SK-N-SH (cell line): ENCODE measurements around the gene FCRL2. TPM values are rescaled to one million over a fixed set of nuclear protein-coding genes. Genes with fewer than 3 reads are reported as not detected.

Experiments
- CTCF ChIA-PET: fragments of 300-600, 350-600 bp; formaldehyde crosslinking; extraction: SDS; loops from one replicate; lab custom pipeline; 2021; lab: Yijun Ruan, JAX
- POLR2A ChIA-PET: fragments of 350-600 bp; sonication (Branson Sonifier 250); formaldehyde crosslinking; extraction: SDS; loops from one replicate; lab custom pipeline; 2020; ENCODE audit warnings: antibody characterized with exemption, inconsistent platforms; lab: Yijun Ruan, JAX
- DNase-seq: peaks from one replicate; pipeline ENCODE4 v3.0.0; 2012
- H2AFZ ChIP-seq: fragments of 200-600 bp; sonication (generic); 2 replicates; pipeline ENCODE4 v1.8.1; 2016; ENCODE audit warnings: antibody characterized with exemption, mild to moderate bottlenecking, low read depth
- H3F3A ChIP-seq: fragments of 200-600 bp; sonication (generic); replicated peaks from 2 replicates; pipeline ENCODE3; 2016; ENCODE audit warnings: antibody characterized with exemption, mild to moderate bottlenecking; ENCODE audit not compliant: insufficient read depth
- H3K27ac ChIP-seq, 2 experiments: fragments of 200-500 bp in 1 of 2; fragments of 200-600 bp in 1 of 2; sonication (Bioruptor generic) in 1 of 2; sonication (generic), shearing (Covaris generic) in 1 of 2; 2 replicates each; pipeline versions ENCODE4 v1.5.1 to v1.6.1; 2014 to 2016; ENCODE audit warnings: low read depth in 2 of 2, inconsistent platforms in 1 of 2, low read length in 1 of 2, mild to moderate bottlenecking in 1 of 2, mixed read lengths in 1 of 2
- H3K27me3 ChIP-seq: fragments of 200-600 bp; sonication (generic), shearing (Covaris generic); 2 replicates; pipeline ENCODE4 v1.6.1; 2016; ENCODE audit warnings: mixed run types; ENCODE audit not compliant: insufficient read depth
- H3K36me3 ChIP-seq, 2 experiments: fragments of 200-500 bp in 1 of 2; fragments of 200-600 bp in 1 of 2; sonication (Bioruptor generic) in 1 of 2; sonication (generic) in 1 of 2; replicated peaks in 1 of 2; 2 replicates each; pipeline versions ENCODE3 to v1.5.1; 2014 to 2016; ENCODE audit warnings: low read length in 1 of 2, mild to moderate bottlenecking in 1 of 2; ENCODE audit not compliant: insufficient read depth in 2 of 2, control insufficient read depth in 1 of 2
- H3K4me1 ChIP-seq, 2 experiments: fragments of 200-500 bp in 1 of 2; fragments of 200-600 bp in 1 of 2; sonication (Bioruptor generic) in 1 of 2; sonication (generic), shearing (Covaris generic) in 1 of 2; 2 replicates each; pipeline versions ENCODE4 v1.5.1 to v1.6.1; 2014 to 2016; ENCODE audit warnings: low read depth in 1 of 2, low read length in 1 of 2, mixed run types in 1 of 2; ENCODE audit not compliant: insufficient read depth in 2 of 2, control insufficient read depth in 1 of 2
- H3K4me2 ChIP-seq: fragments of 200-600 bp; sonication (generic), shearing (Covaris generic); 2 replicates; pipeline ENCODE4 v1.6.1; 2017; ENCODE audit warnings: mixed run types
- H3K4me3 ChIP-seq, 2 experiments: fragments of 200-500 bp in 1 of 2; fragments of 200-600 bp in 1 of 2; sonication (Bioruptor generic) in 1 of 2; sonication (generic), shearing (Covaris generic) in 1 of 2; 2 replicates each; pipeline versions ENCODE4 v1.5.1 to v1.8.1; 2014 to 2016; ENCODE audit warnings: low read depth in 2 of 2, inconsistent platforms in 1 of 2, low read length in 1 of 2, mild to moderate bottlenecking in 1 of 2, mixed read lengths in 1 of 2, moderate library complexity in 1 of 2
- H3K79me2 ChIP-seq: fragments of 200-600 bp; sonication (generic); 2 replicates; pipeline ENCODE4 v1.8.1; 2017; ENCODE audit warnings: mild to moderate bottlenecking; ENCODE audit not compliant: insufficient read depth
- H3K9ac ChIP-seq: fragments of 200-600 bp; sonication (generic); 2 replicates; pipeline ENCODE4 v1.6.1; 2017; ENCODE audit warnings: mixed run types
- H3K9me2 ChIP-seq: fragments of 200-600 bp; sonication (generic); 2 replicates; pipeline ENCODE4 v1.6.1; 2017; ENCODE audit warnings: mixed run types
- H3K9me3 ChIP-seq: fragments of 200-600 bp; sonication (generic); 2 replicates; pipeline ENCODE4 v1.6.1; 2017; ENCODE audit warnings: mixed run types, mild to moderate bottlenecking, moderate library complexity
- H4K20me1 ChIP-seq: fragments of 200-600 bp; sonication (generic); 2 replicates; pipeline ENCODE4 v1.6.1; 2017; ENCODE audit warnings: mild to moderate bottlenecking, mixed run types; ENCODE audit not compliant: insufficient read depth
- EP300 ChIP-seq, 2 experiments: IDR thresholded peaks; 2 replicates each; pipeline versions ENCODE4 v1.4.0 to v1.6.1; 2012; ENCODE audit warnings: borderline replicate concordance in 1 of 2, low read depth in 1 of 2, low read length in 1 of 2
- EZH2phosphoT487 ChIP-seq: fragments of 200-600 bp; sonication (generic); IDR thresholded peaks from 2 replicates; pipeline ENCODE4 v1.6.1; 2017; ENCODE audit warnings: low read depth, mixed run types, mild to moderate bottlenecking, antibody characterized with exemption, moderate library complexity, borderline replicate concordance
- FOXJ3 ChIP-seq: sonication (generic); formaldehyde crosslinking; IDR thresholded peaks from 2 replicates; pipeline ENCODE4 v1.5.1; 2020; ENCODE audit warnings: mild to moderate bottlenecking, missing genetic modification reagents
- GATA2 ChIP-seq: sonication (generic); formaldehyde crosslinking; IDR thresholded peaks from 2 replicates; pipeline ENCODE4 v1.5.0; 2020; ENCODE audit warnings: mild to moderate bottlenecking, missing genetic modification reagents
- POLR2AphosphoS5 ChIP-seq: IDR thresholded peaks from 2 replicates; pipeline ENCODE4 v1.6.1; 2012; ENCODE audit warnings: low read depth, low read length
- RAD21 ChIP-seq: IDR thresholded peaks from 2 replicates; pipeline ENCODE4 v1.6.1; 2012; ENCODE audit warnings: mild to moderate bottlenecking, low read length
- RFX5 ChIP-seq: IDR thresholded peaks from 2 replicates; pipeline ENCODE4 v1.6.1; 2012; ENCODE audit warnings: mild to moderate bottlenecking, improper control_type of control experiment, low read length
- TCF12 ChIP-seq: IDR thresholded peaks from 2 replicates; pipeline ENCODE4 v1.4.0; 2012
- TEAD4 ChIP-seq: IDR thresholded peaks from 2 replicates; pipeline ENCODE4 v1.4.0; 2012; ENCODE audit warnings: mild to moderate bottlenecking, borderline replicate concordance; ENCODE audit not compliant: insufficient read depth
- YY1 ChIP-seq: IDR thresholded peaks from 2 replicates; pipeline ENCODE4 v1.4.0; 2012; ENCODE audit warnings: low read depth, mild to moderate bottlenecking
- WGBS: methylation state at CpG from one replicate; pipeline ENCODE4 v1.1.6; 2017; ENCODE audit warnings: low lambda C conversion rate; 5-methylcytosine and 5-hydroxymethylcytosine counted together
- polyA plus RNA-seq, 3 experiments: library from polyadenylated mRNA; depleted of rRNA; stranded (reverse); fragments of >200 nt; gene quantifications; 2 replicates each; pipeline ENCODE4 v1.2.3, GENCODE V29; 2012
- TF ChIP-seq, protein P1 (sequence below): IDR thresholded peaks from 2 replicates; pipeline ENCODE4 v1.4.0; 2012; ENCODE audit warnings: low read depth

Gene FCRL2
- polyA plus RNA-seq, 1 of the 3 experiments (the other 2 are of a cell fraction): not detected

DNA sequence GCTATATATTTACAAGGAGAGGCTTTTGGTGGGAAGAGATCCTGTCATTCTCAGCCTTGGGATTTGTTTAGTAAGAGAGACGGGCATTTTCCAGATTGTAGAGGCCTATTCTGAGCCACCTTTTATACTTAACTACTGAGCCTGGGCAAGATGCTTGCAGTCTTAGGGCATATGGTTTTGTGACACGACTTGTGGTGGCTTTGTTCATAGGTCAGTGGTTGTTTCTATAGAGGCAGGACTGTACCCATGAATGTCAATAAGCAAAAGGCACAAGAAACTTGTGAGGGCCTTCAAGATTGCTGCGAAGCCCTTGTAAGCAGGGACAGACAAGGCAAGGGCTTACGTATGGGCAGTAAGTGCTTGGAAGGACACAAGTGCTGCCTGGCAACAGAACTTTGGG lies 73.0 kb downstream of the FCRL2 start:
- TF ChIP-seq EZH2phosphoT487 (no peak), TEAD4 (no peak)
- H3K4me2 ChIP-seq: no peak overlapping the region

DNA sequence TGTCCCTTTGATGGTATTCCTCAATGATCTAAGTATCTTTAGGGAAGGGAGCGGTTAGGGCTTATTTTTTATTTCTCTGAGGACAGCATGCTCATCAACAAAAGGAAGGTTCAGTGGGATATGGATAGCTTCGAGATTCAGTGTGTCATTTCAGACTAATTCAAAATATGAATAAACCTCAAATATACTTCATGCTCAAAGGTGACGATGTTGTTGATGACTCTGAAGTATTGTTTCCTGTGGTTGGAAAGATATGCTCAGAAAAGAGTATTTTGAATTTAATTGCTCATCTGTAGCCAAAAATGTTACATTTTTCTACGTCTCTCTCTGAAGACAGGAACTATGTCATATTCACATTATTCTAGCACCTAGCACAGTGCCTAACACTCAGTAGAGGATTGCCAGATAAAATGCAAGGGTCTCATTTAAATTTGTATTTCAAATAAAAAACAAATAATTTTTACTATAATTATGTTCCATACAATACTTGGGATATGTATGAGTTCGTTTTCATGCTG lies 74.6 kb downstream of the FCRL2 start:
- Histone ChIP-seq H3K27ac (no peak overlapping the region), H4K20me1 (no peaks in the 10 kb centered on the region), H3K9ac (no peak overlapping the region), H3K4me3 (no peak overlapping the region), H3K79me2 (no peaks in the 10 kb centered on the region), H3K36me3 (no peaks in the 10 kb centered on the region), H3K9me2 (no peaks in the 10 kb centered on the region), H3K4me2 (no peak overlapping the region), H3K4me1 (no peaks in the 10 kb centered on the region), H3K9me3 (no peaks in the 10 kb centered on the region), H3K27me3 (peaks cover 6% of the 10 kb centered on the region; the same call in 1 of the 2 replicates), H3F3A (no peaks in the 10 kb centered on the region), H2AFZ (no peak overlapping the region)
- ChIA-PET CTCF (no interaction called here), POLR2A (no interaction called here)
- DNase-seq: no peak
- no peak for TF ChIP-seq GATA2 (CRISPR knock-in tag)
- TF ChIP-seq TCF12: no peak
- TF ChIP-seq RFX5: no peak
- TF ChIP-seq EP300 (IDR thresholded peaks at IDR 0.05; ENCODE audit: borderline replicate concordance in 1 of 2, low read depth in 1 of 2, low read length in 1 of 2): no peak
- no peak for TF ChIP-seq EZH2phosphoT487
- TF ChIP-seq YY1: no peak
- no peak for TF ChIP-seq POLR2AphosphoS5
- no peak for TF ChIP-seq RAD21
- TF ChIP-seq, protein P1, sequence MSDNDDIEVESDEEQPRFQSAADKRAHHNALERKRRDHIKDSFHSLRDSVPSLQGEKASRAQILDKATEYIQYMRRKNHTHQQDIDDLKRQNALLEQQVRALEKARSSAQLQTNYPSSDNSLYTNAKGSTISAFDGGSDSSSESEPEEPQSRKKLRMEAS: no peak
- 4% methylated on average over 5 of the region's 5 CpGs for WGBS

More for the DNA sequence above, 73.0 kb downstream of the FCRL2 start:
- Histone ChIP-seq H3K9me2 (no peaks in the 10 kb centered on the region), H3K79me2 (no peaks in the 10 kb centered on the region), H3F3A (no peaks in the 10 kb centered on the region), H2AFZ (no peak overlapping the region), H3K27me3 (peaks cover 9% of the 10 kb centered on the region; the same call in 1 of the 2 replicates), H3K4me1 (no peaks in the 10 kb centered on the region), H3K4me3 (no peak overlapping the region), H4K20me1 (no peaks in the 10 kb centered on the region), H3K36me3 (no peaks in the 10 kb centered on the region), H3K27ac (no peak overlapping the region), H3K9me3 (no peaks in the 10 kb centered on the region), H3K9ac (no peak overlapping the region)
- ChIA-PET CTCF (interaction anchor here (6.1 kb wide), 1 partner anchor 13 kb away, joined by 21 read pairs; no protein-coding TSS in a partner anchor), POLR2A (no interaction called here)
- 8% methylated on average over 4 of the region's 4 CpGs for WGBS
- DNase-seq: no peak

DNA sequence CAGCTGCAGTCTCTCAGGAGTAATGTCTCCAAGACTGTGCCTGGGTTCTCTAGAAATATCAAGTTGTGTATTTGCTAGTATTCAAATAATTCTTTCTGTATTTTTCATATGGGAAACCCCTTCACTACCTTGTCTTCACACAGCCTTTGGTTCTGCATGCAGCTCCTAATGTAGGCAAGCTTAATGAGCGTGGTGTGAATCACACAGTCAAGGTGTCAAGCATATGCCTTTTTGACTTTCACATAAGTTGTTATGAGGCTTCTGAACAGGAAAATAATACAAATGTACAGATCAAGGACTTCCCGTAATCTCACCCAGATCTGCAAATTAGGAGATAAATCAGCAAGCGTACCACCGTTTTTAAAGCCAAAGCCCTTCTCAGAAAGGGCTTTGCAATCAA lies 76.2 kb downstream of the FCRL2 start, which contains the start of gene FCRL3:
Gene FCRL3 (minus strand): TSS at position 38 of the 400 bp plus-strand sequence. CDS start 280 bp downstream, outside the sequence.
- Histone ChIP-seq H3K79me2 (no peaks in the 10 kb centered on the region), H3K9me2 (no peaks in the 10 kb centered on the region), H3K4me2 (no peak within 1 kb of the TSS), H3K27ac (no peak within 1 kb of the TSS), H3K9me3 (no peaks in the 10 kb centered on the region), H2AFZ (no peak within 1 kb of the TSS), H4K20me1 (no peaks in the 10 kb centered on the region), H3F3A (no peaks in the 10 kb centered on the region), H3K4me1 (no peaks in the 10 kb centered on the region), H3K27me3 (peaks cover 6% of the 10 kb centered on the region; the same call in 1 of the 2 replicates), H3K9ac (no peak within 1 kb of the TSS), H3K4me3 (no peak within 1 kb of the TSS), H3K36me3 (no peaks in the 10 kb centered on the region)
- CTCF ChIA-PET: interaction anchor here (1.5 kb wide), 1 partner anchor 10 kb away, joined by 4 read pairs; no protein-coding TSS in a partner anchor
- TF ChIP-seq EP300 (IDR thresholded peaks at IDR 0.05; ENCODE audit: borderline replicate concordance in 1 of 2, low read depth in 1 of 2, low read length in 1 of 2) (no peak), RFX5 (no peak), FOXJ3 (CRISPR knock-in tag) (no peak)
- TF ChIP-seq, protein P1: no peak
- 7% methylated on average over 4 of the region's 4 CpGs for WGBS
- POLR2A ChIA-PET: no interaction called here
- no peak for DNase-seq
